ENCODE results near the gene PKNOX2.

Gene PKNOX2

GRCh38 chr11:125389339-125390166 is 225.0 kb downstream of the PKNOX2 start:
- no peak for DNase-seq

- no peak for DNase-seq
Measured at GRCh38 chr11:125390946-125391345, 226.4 kb downstream of the PKNOX2 start.

- no peak for DNase-seq
Measured at GRCh38 chr11:125393331-125393730, 228.8 kb downstream of the PKNOX2 start.

GRCh38 chr11:125394296-125394695 is 229.7 kb downstream of the PKNOX2 start:
- DNase-seq = no peak

- DNase-seq = no peak
Measured at GRCh38 chr11:125397421-125397820, 232.9 kb downstream of the PKNOX2 start.

GRCh38 chr11:125398475-125398874 is 233.9 kb downstream of the PKNOX2 start:
- no peak for DNase-seq

- DNase-seq = no peak
Measured at GRCh38 chr11:125398994-125399640, 234.6 kb downstream of the PKNOX2 start.

GRCh38 chr11:125399945-125400344 is 235.4 kb downstream of the PKNOX2 start:
- no peak for DNase-seq

- no peak for DNase-seq
Measured at GRCh38 chr11:125401235-125401634, 236.7 kb downstream of the PKNOX2 start.

- no peak for DNase-seq
Measured at GRCh38 chr11:125401746-125402145, 237.2 kb downstream of the PKNOX2 start.

- DNase-seq = no peak
Measured at GRCh38 chr11:125402435-125402834, 237.9 kb downstream of the PKNOX2 start.

GRCh38 chr11:125404157-125404810 is 239.7 kb downstream of the PKNOX2 start:
- no peak for DNase-seq

GRCh38 chr11:125404811-125405790 is 240.6 kb downstream of the PKNOX2 start:
- peak; percentile 61 for DNase-seq

- no peak for DNase-seq
Measured at GRCh38 chr11:125407046-125407445, 242.5 kb downstream of the PKNOX2 start.

GRCh38 chr11:125408311-125408711 is 243.8 kb downstream of the PKNOX2 start:
- no peak for DNase-seq

- no peak for DNase-seq
Measured at GRCh38 chr11:125410091-125410490, 245.5 kb downstream of the PKNOX2 start.

GRCh38 chr11:125412177-125412496 is 247.6 kb downstream of the PKNOX2 start:
- no peak for DNase-seq

- DNase-seq = no peak
Measured at GRCh38 chr11:125412509-125412908, 248.0 kb downstream of the PKNOX2 start.

GRCh38 chr11:125413226-125413625 is 248.7 kb downstream of the PKNOX2 start:
- DNase-seq = no peak

- no peak for DNase-seq
Measured at GRCh38 chr11:125414121-125414520, 249.6 kb downstream of the PKNOX2 start.

GRCh38 chr11:125416981-125417935 is 252.7 kb downstream of the PKNOX2 start:
- no peak for DNase-seq

- DNase-seq = no peak
Measured at GRCh38 chr11:125418396-125418795, 253.8 kb downstream of the PKNOX2 start.

All from CD4-positive, alpha-beta T cell treated with Interleukin-4 for 4 hours (primary cell).